GM18870 (cell line): ENCODE data around the gene NTSR1.

ENCODE experiments used
- ATAC-seq: cut with Tn5 transposase; IDR thresholded peaks from one replicate; pipeline ENCODE4 v1.9.1; 2021; ENCODE audit warnings: moderate library complexity; ENCODE audit not compliant: unreplicated experiment

The NTSR1 gene

DNA sequence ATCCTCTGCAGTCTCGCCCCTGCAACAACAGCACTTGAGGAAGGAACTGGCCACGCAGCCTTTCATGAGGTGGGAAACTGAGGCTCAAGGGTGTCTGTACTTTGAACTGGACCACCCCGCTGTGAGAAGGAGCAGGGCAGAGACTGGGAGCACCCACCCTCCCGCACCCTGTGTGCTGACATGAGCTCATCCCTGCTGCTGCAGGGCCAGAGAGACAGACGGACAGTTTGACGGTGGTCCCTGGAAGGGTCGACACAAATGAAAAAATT, 70.7 kb downstream of the NTSR1 start:
- no peak for ATAC-seq

- no peak for ATAC-seq
Observed at GRCh38 chr20:62780204-62780603, 71.6 kb downstream of the NTSR1 start.

- ATAC-seq: no peak
Observed at GRCh38 chr20:62780696-62781095, 72.1 kb downstream of the NTSR1 start.

- no peak for ATAC-seq
Observed at GRCh38 chr20:62782149-62782892, 73.7 kb downstream of the NTSR1 start.

GRCh38 chr20:62782893-62783278, 74.2 kb downstream of the NTSR1 start:
- no peak for ATAC-seq

GRCh38 chr20:62784497-62784896, 75.9 kb downstream of the NTSR1 start:
- ATAC-seq: no peak

DNA sequence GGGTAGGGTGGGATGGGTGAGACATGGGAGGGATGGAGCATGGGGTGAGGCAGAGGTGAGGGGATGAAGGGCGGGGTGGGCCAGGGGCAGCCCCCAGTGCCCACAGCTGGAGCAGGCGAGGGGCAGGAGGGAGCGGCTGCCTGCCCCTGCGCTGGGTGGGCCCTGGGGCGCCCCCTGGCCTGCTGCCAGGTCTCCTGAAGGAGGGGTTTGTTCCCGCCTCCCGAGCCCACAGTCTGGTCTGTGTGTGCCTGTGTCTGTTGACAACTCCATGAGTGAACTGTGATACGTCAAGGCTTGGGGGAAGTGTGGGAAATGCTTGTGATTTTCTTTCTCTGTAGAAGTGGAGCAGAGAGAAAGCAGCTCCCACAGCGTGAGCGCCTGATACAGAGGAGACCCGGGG, 76.8 kb downstream of the NTSR1 start:
- no peak for ATAC-seq

DNA sequence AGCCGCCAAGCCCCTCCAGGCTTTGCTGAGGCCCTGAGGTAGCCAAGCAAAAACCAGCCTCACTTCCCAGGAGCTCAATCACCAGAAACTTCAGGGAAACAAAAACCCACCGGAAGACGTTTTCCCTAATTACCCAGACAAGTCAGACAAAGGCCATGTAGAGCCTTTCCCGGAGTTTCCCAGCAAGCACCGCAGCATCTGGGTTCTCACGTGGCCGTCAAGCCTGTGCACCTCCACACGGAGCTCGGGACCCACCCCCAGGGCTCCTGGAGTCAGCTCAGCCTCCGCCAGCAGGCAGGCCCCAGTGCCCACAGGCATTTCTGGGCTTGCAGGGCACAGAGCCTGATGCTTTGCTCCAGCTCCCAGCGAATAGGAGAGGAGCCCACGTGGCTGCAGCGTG, 77.5 kb downstream of the NTSR1 start:
- ATAC-seq: no peak

GRCh38 chr20:62787321-62787720, 78.7 kb downstream of the NTSR1 start:
- no peak for ATAC-seq

DNA sequence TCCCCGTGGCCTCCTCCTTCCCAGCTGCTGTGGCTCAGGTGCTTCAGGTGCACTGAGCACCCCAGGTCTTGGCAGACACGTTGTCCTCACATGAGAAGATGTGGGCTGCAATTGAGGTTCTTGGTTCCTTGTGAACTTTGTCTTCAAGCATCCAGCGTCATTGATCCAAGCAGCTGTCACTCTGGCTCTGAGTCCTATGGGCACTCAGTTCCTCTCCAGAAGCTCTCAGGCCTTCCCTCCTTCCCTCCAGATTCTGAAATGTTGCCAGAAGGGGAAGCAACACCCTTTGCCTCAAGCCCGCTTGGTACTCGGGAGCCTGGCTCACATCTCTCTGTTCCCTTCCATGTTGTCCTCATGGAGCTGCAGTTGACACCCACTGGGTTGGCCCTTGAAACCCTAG, 79.2 kb downstream of the NTSR1 start:
- no peak for ATAC-seq

GRCh38 chr20:62788607-62789006, 80.0 kb downstream of the NTSR1 start:
- no peak for ATAC-seq

- no peak for ATAC-seq
Observed at GRCh38 chr20:62790075-62790474, 81.4 kb downstream of the NTSR1 start.

DNA sequence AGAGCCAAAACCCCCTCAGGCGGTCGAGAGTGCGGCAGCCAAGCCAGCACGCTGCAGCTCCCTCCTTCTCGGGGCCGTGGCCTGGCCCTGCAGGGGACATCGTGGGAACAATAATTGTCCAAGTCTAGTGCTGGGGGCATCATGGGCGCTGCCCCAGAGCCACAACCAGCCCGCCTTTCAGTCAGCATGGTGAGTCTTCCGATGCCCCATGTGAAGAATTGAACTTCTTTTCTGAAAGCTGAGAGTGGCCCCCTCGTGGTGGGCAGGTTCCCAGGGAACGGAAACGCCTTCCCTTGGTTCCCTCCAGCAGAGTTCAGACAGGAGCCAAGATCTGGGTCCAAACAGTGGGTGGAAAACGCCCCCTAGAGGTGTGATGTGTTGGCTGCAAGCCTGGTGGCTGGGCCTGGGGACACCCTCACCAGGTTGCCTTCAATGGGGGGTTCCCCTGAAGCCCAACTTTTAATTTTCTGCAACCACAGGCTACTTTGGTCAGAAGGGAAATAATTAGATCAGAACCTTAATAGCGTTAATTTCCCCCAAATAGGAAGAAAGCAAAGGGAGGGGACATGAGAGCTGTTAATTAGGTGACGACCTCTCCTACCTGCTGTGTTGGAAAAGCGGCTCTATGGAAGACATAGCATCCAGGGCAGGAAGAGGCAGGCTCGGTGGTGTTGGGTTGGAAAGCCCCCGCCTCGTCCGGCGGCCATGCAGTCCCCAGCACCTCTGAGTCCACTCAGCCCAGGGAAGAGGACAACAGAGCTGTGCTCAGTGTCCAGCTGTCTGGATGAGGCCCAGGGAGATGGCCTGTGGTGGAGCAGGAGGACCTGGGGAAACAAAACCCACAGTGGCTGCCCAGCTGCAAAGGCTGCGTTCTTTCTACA, 82.9 kb downstream of the NTSR1 start:
- no peak for ATAC-seq

- ATAC-seq: no peak
Observed at GRCh38 chr20:62792182-62792939, 83.7 kb downstream of the NTSR1 start.

GRCh38 chr20:62792940-62793756, 84.5 kb downstream of the NTSR1 start:
- no peak for ATAC-seq

GRCh38 chr20:62793757-62794006, 85.0 kb downstream of the NTSR1 start:
- no peak for ATAC-seq

DNA sequence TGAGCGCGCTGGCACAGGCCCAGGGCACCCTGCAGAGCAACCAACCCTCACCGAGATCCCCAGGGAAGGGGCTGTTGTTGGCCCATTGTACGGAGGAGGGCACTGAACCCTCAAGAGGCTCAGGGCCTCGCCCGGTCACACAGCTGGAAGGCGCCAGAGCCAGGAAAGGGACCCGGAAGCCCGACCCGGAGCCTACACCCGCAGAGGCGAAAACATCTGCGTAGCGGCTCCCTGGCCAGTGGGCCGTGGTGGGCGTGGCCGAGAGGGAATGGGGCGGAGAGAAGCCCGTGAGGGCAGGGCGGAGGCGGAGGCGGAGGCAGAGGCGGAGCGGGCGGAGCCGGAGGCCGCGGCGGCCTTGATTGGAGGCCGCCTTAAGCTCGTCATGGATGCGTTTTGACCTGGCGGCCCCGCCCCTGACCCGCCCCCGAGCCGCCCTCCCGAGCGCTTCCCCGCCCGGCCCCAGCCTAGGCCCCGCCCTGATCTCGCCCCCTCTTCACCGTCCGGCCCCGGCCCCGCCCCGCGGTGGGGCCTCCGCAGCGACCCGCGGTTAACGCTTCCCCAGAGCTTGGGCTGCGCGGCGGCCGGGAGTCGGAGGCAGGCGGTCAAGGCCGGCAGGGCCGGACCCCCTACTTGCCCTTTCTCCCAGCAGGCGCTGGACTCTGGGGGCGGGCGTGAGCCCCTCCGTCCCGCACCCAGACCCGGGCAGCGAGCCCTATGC, 85.5 kb downstream of the NTSR1 start:
- peak; percentile 51 for ATAC-seq

- no peak for ATAC-seq
Observed at GRCh38 chr20:62795023-62795761, 86.6 kb downstream of the NTSR1 start.

DNA sequence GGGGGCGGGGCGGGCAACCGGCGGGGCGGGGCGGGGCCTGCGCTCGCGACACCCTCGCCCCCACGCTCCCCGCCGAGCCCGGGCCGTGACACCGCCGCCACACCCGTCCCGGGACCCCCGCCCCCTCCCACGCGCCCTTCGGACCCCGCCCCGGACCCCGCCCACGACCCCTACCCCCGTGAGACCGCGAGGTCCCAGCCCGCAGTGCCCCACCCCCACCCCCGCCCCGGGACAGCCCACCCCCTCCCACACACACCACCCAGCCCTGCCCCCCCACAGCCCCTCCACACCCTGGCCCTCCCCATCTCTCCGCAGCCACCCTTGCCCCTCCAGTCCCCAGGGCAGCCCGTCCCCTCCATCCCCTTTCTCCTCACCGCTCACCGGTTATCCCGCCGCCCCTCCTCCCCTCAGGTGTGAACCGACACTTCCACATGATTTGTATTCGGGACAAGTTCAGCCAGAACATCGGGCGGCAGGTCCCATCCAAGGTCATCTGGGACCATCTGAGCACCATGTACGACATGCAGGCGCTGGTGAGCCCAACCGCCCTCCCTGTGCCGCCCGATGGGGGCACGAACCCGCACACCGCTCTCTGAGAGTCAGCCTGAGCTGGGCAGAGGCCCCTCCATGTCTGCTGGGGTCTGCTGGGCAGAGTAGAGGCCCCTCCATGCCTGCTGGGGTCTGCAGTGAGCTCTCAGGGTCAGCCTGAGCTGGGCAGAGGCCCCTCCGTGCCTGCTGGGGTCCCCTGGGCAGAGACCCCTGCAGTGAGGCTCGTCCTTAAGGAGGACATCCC, 88.3 kb downstream of the NTSR1 start:
- ATAC-seq: no peak
